HG03025 (cell line): ENCODE results near the gene KHDC1L.
"Not testable (repeated sequence)": the region's sequence is repeated elsewhere in the genome, so short reads cannot be mapped to it uniquely, and the experiment has no call there.

Experiments used
- ATAC-seq: cut with Tn5 transposase; IDR thresholded peaks from one replicate; pipeline ENCODE4 v1.9.1; 2021; ENCODE audit warnings: mild to moderate bottlenecking, moderate library complexity; ENCODE audit not compliant: unreplicated experiment, low FRiP score

Gene KHDC1L

DNA sequence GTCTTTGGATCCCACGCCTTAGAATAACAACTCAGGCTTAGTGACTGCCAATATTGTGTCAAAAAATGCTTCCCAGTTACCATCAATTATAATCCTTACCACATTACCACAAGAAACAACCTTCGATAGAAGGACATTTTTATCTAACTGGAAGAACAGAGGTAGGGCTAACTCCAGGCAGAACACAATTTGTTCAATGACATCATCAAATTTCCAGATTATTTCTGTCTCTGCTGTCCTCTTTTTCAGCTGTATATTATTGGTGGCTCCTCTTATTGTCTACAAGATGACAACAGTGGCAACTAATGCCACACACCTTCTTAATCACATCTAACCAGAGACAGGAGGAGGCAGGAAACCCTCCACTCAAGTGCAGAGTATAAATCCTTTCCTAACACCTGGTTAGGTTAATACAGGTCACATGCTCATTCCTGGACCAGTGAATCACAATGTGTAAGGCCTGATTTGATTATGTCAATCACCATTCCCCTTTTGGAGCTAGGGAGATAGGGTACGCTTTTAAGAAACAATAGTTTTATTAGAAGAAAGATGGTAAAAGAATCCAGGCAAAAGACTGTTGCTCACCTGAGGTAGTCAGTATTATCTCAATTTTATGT is 18.0 kb downstream of the KHDC1L start:
- no peak for ATAC-seq

DNA sequence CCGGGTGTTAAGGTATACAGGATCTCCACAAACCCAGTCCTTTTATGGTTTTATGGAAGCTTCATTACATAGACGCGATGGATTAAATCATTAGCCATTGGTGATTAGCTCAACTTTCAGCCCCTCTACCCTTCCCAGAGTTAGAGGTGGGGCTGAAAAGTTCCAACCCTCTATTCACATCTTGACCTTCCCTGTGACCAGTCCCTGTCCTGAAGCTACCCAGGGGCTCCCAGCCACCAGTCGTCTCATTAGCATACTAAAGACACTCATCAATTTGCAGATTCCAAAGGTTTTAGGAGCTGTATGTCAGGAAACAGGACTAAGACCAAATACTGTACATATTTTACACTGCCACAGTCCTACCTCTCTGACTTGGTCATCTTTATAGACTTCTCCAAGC is 21.0 kb downstream of the KHDC1L start:
- ATAC-seq, result no peak

DNA sequence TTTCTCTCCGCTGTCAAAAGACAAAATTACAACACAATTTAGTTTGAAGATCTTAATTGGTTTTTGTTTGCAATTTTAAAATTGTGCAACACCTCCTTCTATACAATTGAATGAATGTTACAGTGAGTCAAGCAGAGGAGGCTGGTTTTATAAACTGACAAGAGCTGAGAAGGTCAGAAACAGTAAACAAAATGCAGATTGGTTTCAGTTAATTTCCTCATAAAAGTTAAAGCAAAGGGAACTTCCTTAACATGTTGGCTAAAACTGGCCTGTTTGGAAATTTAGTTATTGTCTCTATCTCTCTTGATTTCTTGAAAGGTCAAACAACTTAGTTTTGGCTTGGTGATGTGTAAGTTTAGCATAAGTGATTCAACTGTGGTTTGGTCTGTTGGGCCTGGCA is 22.2 kb downstream of the KHDC1L start:
- ATAC-seq, result no peak

DNA sequence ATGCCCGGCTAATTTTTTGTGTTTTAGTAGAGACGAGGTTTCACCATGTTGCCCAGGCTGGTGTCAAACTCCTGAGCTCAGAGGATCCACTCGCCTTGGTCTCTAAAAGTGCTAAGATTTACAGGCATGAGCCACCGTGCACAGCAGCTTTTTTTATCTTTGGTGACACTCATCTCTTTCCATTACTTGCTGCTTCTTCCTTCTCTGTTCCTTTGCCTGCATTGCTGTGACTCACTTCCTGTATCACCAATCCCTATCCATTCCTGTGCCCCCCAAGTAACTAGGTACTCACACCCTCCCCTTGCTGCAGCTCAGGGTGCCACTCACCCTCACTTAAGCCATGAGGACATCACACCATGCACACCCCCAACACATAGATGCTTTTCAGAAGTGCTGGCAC is 24.6 kb downstream of the KHDC1L start:
- no peak for ATAC-seq

DNA sequence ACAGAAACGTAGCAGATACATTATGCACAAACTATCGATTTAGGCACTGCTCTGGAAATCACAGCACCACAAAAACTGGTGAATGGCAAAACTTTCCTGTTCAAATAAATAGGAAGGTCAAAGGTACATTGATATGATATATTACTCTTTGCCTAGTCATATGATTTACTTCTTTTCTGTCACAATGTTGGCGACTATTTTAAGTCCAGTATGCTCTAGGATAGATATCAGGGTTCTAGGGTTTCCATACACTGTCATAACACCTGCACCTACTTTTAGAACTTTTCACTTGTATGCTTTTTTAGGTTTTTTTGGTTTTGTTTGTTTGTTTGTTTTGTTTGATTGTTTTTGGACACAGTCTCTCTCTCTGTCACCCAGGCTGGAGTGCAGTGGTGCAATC is 25.0 kb downstream of the KHDC1L start:
- ATAC-seq, result no peak

DNA sequence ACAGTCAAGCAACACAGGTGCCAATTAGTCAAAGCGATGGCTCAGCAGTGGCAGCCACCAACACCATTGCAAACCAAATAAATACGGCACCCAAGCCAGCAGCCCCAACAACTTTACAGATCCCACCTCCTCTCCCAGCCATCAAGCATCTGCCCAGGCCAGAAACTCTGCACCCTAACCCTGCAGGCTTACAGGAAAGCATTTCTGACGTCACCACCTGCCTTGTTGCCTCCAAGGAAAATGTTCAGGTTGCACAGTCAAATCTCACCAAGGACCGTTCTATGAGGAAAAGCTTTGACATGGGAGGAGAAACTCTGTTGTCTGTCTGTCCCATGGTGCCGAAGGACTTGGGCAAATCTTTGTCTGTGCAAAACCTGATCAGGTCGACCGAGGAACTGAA is 30.6 kb downstream of the KHDC1L start:
- ATAC-seq, result no peak

DNA sequence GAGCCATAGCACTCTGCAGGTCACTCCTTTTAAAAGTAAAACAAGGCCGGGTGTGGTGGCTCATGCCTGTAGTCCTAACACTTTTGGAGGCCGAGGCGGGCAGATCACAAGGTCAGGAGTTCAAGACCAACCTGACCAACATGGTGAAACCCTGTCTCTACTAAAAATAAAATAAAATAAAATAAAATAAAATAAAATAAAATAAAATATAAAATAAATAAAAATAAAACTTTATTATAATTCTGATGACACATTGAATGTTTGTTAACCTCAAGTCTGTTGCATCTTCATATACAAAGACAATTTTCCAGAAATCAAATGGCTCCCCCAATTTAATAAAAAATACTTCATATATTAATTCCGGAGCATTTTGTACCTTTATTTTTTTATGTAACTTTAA is 32.0 kb downstream of the KHDC1L start:
- ATAC-seq, result not testable (repeated sequence)

DNA sequence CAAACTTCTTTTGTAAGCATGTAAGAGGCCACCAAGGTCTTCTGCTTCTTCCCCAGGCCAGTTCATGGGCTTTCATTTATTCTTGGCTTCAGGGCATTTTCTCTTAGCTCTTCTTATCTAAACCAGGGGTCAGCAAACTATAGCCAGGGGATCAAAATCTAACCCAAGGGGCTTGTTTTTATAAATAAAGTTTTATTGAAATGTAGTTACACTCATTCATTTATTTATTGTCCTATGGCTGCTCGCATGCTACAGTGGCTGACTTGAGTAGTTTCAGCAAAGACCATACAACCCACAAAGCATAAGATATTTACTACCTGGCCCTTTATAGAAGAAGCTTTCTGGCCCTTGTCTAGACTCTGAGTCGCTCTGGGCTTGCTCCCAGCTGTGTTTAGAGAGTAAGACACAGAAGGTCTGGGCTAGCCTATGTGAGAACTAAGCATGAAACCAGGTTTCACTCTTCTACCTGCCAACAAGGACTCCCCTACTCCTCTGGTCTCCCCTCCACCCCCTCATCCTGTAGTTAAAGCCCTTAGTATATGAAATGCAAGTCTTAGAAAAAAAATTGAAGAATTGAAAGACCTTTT is 43.2 kb downstream of the KHDC1L start:
- ATAC-seq, result peak; percentile 46

DNA sequence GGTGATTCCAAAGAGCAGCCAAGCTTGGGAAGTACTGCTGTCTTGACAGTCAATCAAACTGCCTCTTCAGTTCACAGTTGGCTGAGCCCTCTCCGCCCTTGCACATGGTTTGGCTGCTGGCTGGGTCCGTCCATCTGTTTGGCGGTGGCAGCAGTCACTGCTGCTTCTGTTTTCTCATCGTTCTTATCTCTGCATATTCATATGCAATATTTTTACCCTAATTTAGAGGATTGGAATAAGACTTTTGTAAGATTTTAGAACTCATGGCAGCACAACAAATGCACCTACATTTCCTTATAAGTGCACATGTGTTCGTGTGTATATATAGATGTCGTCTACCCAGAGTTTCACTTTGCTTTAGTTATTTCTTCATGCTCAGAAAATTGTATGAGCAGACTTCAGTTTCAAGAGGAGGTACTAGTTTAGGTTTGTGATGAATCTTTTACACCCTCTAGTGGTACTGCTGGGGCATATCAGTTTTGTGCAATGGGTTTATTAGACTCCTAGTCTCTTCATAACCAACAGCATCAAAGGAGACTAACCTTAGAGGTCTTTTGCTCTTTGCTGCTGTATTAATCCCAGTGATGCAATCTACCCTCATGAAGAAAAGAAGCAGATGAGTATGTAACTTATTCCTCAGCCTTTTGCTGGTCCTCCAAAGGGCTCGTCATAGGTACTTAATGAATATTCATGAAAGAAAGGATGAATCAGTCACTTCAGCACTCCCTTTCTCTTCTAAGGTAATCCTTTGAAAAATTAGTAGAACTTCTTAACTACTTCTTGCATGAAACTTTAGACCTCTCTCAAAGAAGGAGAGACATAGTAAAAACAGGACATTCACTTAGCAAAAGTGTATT is 44.3 kb downstream of the KHDC1L start:
- ATAC-seq, result peak; percentile 81

DNA sequence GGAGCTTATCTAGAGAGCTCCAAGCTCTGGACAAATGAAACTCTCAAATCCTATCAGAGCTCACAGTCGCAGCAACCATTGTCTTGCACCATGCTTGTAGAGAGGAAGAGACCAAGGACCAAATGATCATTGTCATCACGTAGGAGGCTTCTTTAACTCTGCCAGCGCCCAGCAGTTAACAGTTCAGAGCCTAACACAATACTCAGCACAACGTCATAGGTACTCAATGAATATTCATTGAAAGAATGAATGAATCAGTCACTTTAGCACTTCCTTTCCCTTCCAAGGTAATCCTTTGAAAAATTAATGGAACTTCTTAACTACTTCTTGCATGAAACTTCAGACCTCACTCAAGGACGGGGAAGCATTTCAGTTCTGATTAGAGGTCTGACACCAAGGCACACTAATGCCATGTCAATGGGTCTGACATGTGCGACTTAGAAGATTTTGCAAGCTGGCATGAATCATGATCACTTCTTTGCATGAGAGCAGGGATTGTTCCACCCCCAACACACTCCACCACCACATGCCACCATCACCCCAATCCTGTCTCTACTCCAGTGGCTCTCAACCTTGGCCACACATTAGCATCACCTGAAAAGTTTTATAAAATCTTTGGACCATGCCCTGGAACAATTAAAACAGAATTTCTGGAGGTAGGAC is 45.1 kb downstream of the KHDC1L start:
- ATAC-seq, result no peak

DNA sequence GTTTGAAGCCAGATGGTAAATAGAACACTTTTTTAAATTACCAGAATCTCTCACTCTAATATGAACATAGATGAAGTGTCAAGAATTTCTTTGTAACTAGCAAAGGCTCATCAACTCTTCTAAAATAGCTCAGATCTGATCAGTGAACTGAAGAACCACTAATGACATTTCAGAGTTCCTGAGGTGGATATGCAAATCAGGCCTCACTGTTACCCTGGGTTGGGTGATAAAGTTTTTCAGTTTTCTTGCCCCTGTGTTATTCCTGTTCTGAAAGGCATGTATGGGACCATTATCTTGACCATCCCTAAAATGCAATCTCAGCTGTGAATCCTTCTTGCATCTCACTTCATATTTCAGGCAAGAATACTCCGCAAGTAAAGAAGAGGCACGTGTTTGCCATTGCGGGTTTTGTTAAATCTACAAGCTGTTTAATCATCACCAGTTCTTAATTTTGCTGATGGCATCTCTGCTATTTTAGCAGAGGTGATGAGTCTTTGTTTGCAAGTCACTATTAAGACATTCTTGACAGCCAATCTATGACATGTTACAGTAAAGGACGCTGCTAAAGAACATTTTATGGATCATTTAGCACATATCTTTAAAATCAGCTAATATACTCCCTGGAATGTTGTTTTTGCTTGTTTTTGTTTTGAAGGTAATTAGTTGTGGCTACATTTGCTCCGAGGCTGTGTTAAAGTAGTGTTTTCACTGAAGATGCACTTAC is 47.9 kb downstream of the KHDC1L start:
- ATAC-seq, result no peak

DNA sequence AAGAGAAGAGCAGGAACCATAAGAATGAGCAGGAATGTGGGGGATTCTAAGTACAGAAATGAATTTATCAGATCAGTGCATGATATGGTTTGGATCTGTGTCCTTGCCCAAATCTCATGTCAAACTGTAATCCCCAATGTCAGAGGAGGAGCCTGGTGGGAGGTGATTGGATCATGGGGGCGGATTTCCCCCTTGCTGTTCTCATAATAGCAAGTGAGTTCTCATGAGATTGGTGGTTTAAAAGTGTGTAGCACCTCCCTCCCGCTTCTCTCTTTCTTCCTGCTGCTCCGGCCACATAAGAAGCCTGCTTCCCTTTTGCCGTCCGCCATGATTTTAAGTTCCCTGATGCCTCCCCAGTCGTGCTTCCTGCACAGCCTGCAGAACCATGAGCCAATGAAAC is 49.2 kb downstream of the KHDC1L start:
- ATAC-seq, result no peak

DNA sequence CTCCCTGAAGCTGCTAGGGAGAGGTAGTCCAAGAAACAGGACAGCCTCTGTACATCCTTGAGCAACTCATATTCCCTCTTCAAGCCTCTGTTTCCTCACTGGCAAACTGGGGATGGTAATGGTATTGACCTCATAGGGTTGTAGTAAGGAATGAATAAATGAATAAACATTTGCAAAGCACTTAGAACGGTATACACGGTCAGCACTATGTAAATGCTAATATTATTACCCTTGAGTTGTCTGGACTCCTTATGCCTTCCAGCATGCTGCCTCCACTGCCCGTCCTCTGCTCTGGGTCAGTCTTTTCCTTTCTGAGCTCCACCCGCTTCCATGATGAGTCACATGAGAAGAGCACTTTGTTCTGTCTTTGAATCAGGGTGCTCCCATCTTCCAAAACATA is 50.6 kb downstream of the KHDC1L start:
- ATAC-seq, result no peak
